Rectal smooth muscle tissue (tissue), 1 donor: ENCODE measurements around the gene FBXW8.

Experiments
- H3K27ac ChIP-seq: one replicate; pipeline ENCODE4 v1.7.0; 2013; ENCODE audit warnings: low read depth, low read length, inconsistent platforms
- H3K27me3 ChIP-seq: one replicate; pipeline ENCODE4 v1.7.0; 2013; ENCODE audit warnings: low read length; ENCODE audit not compliant: control insufficient read depth, insufficient read depth
- H3K36me3 ChIP-seq: one replicate; pipeline ENCODE4 v1.7.0; 2013; ENCODE audit warnings: low read length; ENCODE audit not compliant: control insufficient read depth, insufficient read depth
- H3K4me1 ChIP-seq: one replicate; pipeline ENCODE4 v1.7.0; 2013; ENCODE audit warnings: low read length; ENCODE audit not compliant: control insufficient read depth, insufficient read depth
- H3K4me3 ChIP-seq: one replicate; pipeline ENCODE4 v1.7.0; 2013; ENCODE audit warnings: low read length
- H3K9ac ChIP-seq: one replicate; pipeline ENCODE4 v1.7.0; 2013; ENCODE audit warnings: low read length

Gene FBXW8, protein sequence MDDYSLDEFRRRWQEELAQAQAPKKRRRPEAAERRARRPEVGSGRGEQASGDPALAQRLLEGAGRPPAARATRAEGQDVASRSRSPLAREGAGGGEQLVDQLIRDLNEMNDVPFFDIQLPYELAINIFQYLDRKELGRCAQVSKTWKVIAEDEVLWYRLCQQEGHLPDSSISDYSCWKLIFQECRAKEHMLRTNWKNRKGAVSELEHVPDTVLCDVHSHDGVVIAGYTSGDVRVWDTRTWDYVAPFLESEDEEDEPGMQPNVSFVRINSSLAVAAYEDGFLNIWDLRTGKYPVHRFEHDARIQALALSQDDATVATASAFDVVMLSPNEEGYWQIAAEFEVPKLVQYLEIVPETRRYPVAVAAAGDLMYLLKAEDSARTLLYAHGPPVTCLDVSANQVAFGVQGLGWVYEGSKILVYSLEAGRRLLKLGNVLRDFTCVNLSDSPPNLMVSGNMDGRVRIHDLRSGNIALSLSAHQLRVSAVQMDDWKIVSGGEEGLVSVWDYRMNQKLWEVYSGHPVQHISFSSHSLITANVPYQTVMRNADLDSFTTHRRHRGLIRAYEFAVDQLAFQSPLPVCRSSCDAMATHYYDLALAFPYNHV

DNA sequence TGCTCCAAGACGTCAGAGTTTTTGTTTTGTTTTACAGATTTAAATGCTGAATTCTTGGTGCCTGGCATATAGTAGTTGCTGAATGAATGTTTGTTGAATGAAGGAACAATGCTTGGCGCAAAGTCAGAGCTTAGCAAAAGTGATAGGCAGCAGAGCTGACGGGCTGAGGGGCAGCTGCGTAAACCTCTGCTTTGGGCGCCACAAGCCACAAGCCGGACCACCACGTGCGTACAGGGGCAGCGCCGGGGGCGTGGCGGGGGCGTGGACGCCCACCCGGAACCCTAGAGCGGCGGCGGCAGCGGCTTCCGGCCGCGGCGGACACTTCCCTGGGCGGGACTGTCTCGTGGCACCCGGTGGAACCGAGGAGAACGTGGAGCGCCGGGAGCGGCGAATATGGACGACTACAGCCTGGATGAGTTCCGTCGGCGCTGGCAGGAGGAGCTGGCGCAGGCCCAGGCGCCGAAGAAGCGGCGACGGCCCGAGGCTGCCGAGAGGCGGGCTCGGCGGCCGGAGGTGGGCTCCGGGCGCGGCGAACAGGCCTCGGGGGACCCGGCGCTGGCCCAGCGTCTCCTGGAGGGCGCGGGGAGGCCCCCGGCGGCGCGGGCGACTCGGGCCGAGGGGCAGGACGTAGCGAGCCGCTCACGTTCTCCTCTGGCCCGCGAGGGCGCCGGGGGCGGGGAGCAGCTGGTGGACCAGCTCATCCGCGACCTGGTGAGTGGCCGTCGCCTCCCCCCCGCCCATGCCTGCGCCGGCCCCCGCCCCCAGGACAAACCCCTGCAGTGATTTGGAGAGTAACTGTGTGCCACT lies at the start of gene FBXW8:
FBXW8 (plus strand) TSS at position 306 of the 807 bp plus-strand sequence; CDS start at position 394, 88 bp downstream.
- Histone ChIP-seq H3K4me1 (no peaks in the 10 kb centered on the region), H3K27ac (peak within 1 kb of the TSS; percentile 21), H3K27me3 (no peaks in the 10 kb centered on the region), H3K9ac (peak within 1 kb of the TSS; percentile 13), H3K4me3 (peak within 1 kb of the TSS; percentile 79), H3K36me3 (no peaks in the 10 kb centered on the region)

DNA sequence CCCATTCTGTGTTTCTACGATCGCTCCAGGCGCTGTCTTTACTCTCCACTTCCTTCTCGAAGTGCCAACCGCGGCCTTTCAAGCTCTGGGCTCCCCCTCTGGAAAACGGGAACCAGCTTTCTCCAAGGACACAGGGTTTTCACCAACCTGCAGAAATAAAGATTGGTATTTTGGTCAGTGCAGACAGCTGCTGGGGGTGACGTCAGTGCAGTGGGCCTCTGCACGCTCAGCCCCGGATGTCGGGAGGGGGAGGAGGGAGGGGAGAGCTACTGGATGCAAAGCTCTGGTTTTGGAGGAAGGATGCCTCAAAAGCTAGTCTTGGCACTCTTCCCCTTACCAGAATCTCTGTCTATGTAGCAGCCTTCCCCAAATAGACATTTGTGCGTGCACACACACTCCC lies 49.4 kb upstream of the FBXW8 start:
- H3K36me3 ChIP-seq, result no peaks in the 10 kb centered on the region
- no peak overlapping the region for H3K27ac ChIP-seq
- H3K27me3 ChIP-seq, result no peaks in the 10 kb centered on the region
- no peak overlapping the region for H3K9ac ChIP-seq
- H3K4me3 ChIP-seq, result no peak overlapping the region
- no peaks in the 10 kb centered on the region for H3K4me1 ChIP-seq

DNA sequence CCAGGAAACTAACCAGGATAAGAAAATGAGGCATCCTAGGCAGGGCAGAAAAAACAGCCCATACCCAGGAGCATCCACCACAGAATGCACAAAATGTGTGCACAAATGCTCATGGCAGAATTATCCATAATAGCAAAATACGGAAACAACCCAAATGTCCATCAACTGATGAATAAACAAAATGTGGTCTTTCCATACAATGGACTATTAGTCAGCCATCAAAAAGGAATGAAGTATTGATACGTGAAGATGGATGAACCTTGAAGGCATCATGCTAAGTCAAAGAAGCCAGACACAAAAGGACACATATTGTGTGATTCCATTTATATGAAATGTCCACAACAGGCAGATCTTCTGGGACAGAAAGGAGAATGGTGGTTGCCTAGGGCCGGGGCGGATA lies 48.6 kb upstream of the FBXW8 start:
- Histone ChIP-seq H3K9ac (no peak overlapping the region), H3K27ac (no peak overlapping the region), H3K4me3 (no peak overlapping the region), H3K36me3 (no peaks in the 10 kb centered on the region), H3K4me1 (no peaks in the 10 kb centered on the region), H3K27me3 (no peaks in the 10 kb centered on the region)

DNA sequence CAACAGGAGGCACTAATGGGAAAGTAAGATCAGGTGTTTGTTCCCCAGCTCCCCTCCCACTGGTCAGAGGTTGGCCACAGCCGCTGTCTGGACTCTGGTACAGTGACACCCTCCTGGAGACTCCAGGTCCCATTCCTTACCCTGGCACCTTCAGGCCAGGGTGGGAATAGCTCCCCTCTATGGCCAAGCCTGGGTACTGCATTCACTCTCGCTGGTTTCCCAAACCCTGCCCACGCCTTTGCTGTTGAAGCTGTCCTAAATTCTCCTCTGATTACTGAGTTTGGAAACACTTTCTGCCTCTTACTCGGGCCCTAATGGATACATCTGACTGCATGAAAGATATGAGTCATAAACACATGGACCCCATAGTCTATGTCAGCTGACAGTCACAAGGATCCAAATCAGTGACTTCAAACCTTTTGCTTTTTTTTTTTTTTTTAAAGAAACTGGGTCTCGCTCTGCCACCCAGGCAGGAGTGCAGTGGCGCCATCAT lies 47.4 kb upstream of the FBXW8 start:
- Histone ChIP-seq H3K27ac (no peak overlapping the region), H3K4me3 (no peak overlapping the region), H3K4me1 (no peaks in the 10 kb centered on the region), H3K36me3 (no peaks in the 10 kb centered on the region), H3K9ac (no peak overlapping the region), H3K27me3 (no peaks in the 10 kb centered on the region)

DNA sequence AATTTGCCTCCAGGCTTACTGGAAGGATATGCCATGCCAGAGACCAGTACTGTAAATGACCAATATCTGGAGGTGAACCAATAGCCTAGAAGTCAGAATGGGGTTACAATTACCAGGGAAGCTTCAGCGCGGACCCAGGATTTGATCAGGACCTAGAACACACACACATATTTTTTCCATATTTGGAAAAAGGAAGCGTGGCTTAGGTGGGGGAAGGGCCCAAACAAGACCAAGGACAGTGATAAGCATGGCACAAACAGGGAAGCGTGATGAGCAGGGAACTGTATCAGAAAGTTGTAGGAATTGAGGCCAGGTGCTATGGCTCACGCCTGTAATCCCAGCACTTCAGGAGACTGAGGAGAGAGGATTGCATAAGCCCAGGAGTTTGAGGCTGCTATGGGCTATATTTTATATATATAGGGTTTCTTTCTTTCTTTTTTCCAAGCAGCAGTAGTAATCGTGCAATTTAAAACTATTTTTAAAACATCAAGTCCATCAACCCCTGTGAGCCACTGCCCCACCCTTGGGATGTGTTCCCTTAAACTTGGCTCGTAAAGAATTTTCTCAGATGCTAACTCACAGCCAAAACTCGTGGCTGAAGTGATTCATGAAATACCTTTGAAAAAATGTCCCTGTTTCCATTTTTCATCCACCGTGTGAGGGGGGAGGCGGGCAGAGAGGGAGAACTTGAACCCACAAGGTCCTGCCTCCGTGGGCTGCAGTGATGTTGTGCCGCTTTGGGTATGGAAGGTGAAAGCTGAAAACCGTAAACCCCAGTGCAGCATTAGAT lies 46.2 kb upstream of the FBXW8 start:
- Histone ChIP-seq H3K36me3 (no peaks in the 10 kb centered on the region), H3K9ac (no peak overlapping the region), H3K4me1 (no peaks in the 10 kb centered on the region), H3K27me3 (no peaks in the 10 kb centered on the region), H3K27ac (no peak overlapping the region), H3K4me3 (no peak overlapping the region)

DNA sequence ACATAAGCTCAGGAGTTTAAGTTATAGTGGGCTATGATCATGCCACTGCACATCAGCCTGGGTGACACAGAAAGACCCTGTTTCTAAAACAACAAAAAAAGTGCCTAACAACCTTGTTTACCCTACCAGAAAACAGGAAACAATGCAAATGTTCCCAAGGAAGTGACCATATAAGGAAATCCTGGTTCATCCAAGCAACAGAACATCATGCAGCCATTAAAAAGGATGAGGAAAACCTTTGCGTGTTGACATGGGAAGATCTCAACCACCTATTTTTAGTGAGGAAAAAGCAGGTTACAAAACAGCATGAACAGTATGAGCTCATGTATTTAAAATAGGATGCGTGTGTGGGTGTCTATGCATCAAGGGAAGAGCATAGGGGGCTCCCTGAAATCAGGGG lies 43.2 kb upstream of the FBXW8 start:
- no peak overlapping the region for H3K27ac ChIP-seq
- no peaks in the 10 kb centered on the region for H3K27me3 ChIP-seq
- H3K4me3 ChIP-seq, result no peak overlapping the region

DNA sequence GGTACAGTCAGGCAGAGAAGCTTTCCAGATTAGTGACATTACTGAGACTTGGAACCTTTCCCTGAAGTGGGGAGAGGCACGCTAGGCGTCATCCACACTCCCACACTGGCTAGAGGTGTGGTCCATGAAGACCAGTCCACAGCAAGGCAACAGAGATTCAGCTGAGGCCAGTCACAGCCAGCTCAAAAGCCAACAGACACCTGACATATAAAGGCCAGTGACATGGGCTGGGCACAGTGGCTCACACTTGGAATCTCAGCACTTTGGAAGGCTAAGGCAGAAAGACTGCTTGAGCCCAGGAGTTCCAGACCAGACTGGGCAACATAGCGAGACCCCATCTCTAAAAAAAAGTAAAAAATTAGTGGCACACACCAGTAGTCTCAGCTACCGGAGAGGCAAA lies 40.4 kb upstream of the FBXW8 start:
- Histone ChIP-seq H3K9ac (no peak overlapping the region), H3K27ac (no peak overlapping the region), H3K4me3 (no peak overlapping the region), H3K36me3 (no peaks in the 10 kb centered on the region), H3K27me3 (no peaks in the 10 kb centered on the region), H3K4me1 (no peaks in the 10 kb centered on the region)

More for the DNA sequence above, 43.2 kb upstream of the FBXW8 start:
- Histone ChIP-seq H3K9ac (no peak overlapping the region), H3K4me1 (no peaks in the 10 kb centered on the region), H3K36me3 (no peaks in the 10 kb centered on the region)

DNA sequence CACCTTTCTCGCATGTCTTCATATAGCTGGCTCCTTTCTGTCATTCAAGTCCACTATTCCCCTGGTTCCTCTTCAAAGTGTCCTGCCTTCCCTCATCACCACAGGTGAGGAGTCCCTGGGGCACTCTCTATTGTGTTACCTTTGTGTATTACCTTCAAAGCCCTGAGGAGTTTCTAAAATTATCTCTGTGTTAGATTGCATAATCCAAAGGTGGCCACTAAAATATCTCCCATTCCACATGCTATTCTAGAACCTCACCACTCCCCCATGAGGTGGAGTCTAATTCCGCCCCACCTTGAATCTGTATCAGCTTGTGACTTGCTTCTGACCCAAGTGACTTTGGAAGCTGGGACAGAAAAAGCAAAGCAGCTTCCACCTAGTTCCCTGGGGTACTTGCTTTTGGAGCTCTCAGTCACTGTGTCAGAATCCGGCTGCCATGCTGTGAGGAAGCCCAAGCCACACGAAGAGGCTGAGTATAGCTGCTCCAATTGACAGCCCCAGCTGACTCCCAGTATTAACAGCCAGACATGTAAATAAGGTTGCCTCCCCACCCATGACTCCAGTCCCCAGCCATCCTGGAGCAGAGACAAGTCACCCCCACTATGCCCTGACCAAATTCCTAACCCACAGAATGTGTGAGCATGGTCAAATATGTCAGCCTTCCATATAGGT lies 36.3 kb upstream of the FBXW8 start:
- H3K4me3 ChIP-seq, result no peak overlapping the region

DNA sequence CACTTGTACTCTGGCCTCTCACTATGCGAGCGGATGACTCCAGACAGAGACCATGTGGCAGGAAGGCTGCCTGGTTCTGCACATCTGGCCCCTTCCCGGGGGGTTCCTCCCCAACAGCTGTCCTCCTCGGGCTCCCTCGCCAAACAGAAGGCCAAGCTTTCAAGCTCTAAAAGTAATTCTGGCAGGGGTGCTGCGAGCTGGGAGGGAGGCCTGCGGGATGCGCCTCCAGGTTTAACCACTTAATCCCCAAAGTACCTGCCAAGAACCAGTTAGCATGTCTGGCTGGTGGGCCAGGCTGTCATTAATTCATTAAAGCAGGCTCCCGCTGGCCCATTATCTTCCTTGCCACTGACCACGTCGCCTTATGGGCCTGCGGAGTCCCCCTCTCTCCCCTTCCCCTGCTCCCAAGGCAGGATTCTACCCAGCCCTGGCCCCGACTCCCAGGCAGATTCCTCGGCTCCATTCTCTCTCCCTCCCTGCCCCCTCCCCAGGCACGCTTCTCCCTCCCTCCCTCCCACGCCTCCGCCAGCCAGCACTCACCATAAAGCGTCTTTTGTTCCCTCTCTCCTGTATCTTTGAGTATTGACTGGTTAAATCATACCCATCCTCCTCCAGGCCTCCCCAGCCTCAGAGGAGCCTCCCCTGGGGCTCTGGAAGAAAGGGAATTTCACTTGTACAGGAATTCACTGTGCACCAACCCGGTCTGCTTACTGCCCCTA lies 34.4 kb upstream of the FBXW8 start:
- no peak overlapping the region for H3K9ac ChIP-seq
- H3K27me3 ChIP-seq, result peaks cover 14% of the 10 kb centered on the region
- no peaks in the 10 kb centered on the region for H3K4me1 ChIP-seq
- no peak overlapping the region for H3K27ac ChIP-seq
- no peak overlapping the region for H3K4me3 ChIP-seq
- H3K36me3 ChIP-seq, result no peaks in the 10 kb centered on the region

More for the DNA sequence above, 36.3 kb upstream of the FBXW8 start:
- Histone ChIP-seq H3K9ac (no peak overlapping the region), H3K4me1 (no peaks in the 10 kb centered on the region), H3K27ac (no peak overlapping the region), H3K27me3 (peaks cover 5% of the 10 kb centered on the region), H3K36me3 (no peaks in the 10 kb centered on the region)

DNA sequence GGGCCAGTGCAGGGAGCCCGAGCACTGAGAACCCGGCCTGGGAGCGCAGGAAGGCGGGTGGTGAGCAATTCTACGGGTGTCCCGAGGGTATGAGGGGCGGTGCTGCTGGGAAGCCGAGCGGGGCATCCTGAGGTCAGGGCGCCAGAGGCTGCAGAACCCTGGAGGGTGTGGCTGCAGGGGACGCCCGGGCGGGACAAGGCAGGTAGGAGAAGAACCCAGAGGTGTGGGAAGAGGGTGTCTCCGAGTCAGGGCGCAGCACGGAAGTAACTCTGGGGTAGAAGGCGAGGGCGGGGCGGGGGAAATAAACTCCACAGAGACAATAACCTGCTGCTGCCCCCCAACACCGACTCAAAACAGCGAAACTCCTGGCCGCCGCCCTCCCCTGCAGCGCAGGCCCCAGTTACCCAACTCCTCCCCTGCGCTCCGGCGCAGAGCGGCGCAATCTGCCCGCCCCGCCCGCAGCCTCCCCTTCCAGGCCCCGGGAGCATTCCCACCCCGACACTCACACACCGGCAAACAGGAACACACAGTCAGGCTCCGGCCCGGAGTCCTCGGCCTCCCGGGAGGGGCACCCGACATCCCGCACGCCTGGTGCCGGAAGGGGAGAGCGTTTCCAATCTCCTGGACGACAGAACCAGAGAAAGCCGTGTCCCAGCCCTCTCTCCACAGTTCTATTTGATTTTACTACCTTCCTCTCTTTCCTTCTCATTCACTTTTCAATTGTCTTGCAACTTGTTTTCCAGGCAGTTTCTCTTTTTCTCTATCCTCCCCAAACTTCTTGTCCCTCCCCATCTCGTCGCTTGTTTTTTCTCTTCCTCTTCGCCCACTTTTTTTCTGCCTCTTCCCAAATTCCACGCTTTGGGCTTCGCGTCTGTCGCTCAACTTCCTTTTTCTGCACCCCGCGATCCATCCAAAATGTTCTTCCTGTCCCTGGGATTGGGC lies 31.9 kb upstream of the FBXW8 start:
- Histone ChIP-seq H3K9ac (no peak overlapping the region), H3K36me3 (no peaks in the 10 kb centered on the region), H3K27ac (no peak overlapping the region), H3K4me3 (peak overlapping the region; percentile 49), H3K4me1 (peaks cover 6% of the 10 kb centered on the region), H3K27me3 (peaks cover 28% of the 10 kb centered on the region)
